ENCODE data around the gene ZNF335. TPM values are rescaled to one million over a fixed set of nuclear protein-coding genes. Genes with fewer than 3 reads are reported as not detected.
"Not testable (repeated sequence)": the region's sequence is repeated elsewhere in the genome, so short reads cannot be mapped to it uniquely, and the experiment has no call there.

The ZNF335 gene
- total RNA-seq, 6 donors from 2014 or later, result 17.4 to 41.9 (median 23.0) TPM

DNA sequence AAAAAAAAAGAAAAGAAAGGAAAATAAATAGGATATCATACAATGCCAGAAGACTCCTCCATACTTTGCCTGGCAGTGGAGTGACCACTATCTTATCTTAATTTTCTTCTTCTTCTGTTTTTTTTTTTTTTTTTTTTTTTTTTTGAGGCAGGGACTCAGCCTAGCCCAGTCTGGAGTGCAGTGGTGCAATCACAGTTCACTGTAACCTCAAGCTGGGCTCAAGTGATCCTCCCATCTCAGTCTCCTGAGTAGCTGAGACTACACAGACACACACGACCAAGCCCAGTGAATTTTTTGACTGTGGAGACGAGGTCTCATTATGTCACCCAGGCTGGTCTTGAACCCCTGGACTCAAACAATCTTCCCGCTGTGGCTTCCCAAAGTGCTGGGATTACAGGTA lies 19.6 kb upstream of the ZNF335 start:
- H3K9me3 ChIP-seq, result no peaks in the 10 kb centered on the region
- no peaks in the 10 kb centered on the region for H3K27me3 ChIP-seq
- H3K27ac ChIP-seq, result no peak overlapping the region
- no peak overlapping the region for H3K4me3 ChIP-seq
- TF ChIP-seq POLR2AphosphoS5 (IDR thresholded peaks at IDR 0.05), result no peak
- TF ChIP-seq EP300 (IDR thresholded peaks at IDR 0.05), result no peak
- TF ChIP-seq, protein P1, sequence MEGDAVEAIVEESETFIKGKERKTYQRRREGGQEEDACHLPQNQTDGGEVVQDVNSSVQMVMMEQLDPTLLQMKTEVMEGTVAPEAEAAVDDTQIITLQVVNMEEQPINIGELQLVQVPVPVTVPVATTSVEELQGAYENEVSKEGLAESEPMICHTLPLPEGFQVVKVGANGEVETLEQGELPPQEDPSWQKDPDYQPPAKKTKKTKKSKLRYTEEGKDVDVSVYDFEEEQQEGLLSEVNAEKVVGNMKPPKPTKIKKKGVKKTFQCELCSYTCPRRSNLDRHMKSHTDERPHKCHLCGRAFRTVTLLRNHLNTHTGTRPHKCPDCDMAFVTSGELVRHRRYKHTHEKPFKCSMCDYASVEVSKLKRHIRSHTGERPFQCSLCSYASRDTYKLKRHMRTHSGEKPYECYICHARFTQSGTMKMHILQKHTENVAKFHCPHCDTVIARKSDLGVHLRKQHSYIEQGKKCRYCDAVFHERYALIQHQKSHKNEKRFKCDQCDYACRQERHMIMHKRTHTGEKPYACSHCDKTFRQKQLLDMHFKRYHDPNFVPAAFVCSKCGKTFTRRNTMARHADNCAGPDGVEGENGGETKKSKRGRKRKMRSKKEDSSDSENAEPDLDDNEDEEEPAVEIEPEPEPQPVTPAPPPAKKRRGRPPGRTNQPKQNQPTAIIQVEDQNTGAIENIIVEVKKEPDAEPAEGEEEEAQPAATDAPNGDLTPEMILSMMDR (IDR thresholded peaks at IDR 0.05), result no peak
- no peak for TF ChIP-seq POLR2A (IDR thresholded peaks at IDR 0.05)
- no peak for DNase-seq
- no peak for ATAC-seq (ENCODE audit: low FRiP score in 2 of 2)
- 67 to 83% methylated on average over 3 of the region's 3 CpGs for WGBS, 2 donors
- H3K36me3 ChIP-seq, result no peaks in the 10 kb centered on the region
- H3K4me1 ChIP-seq, result no peaks in the 10 kb centered on the region

DNA sequence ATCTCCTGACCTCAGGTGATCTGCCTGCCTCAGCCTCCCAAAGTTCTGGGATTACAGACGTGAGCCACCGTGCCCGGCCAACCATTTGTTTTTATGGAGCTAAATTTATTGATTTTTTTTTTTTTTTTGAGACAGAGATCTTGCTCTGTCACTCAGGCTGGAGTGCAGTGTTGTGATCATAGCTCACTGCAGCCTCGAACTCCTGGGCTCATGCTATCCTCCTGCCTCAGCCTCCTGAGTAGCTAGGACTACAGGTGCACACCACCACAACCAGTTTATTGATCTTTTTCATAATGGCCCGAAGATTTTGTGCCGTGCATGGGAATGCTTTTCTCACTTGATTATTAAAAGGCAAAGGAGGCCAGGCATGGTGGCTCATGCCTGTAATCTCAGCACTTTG lies 16.8 kb upstream of the ZNF335 start:
- H3K9me3 ChIP-seq; H3K27me3 ChIP-seq; ATAC-seq (ENCODE audit: low FRiP score in 2 of 2); H3K27ac ChIP-seq; DNase-seq; H3K36me3 ChIP-seq; H3K4me1 ChIP-seq; H3K4me3 ChIP-seq: not testable (repeated sequence)
- WGBS, 2 donors, result 74 to 88% methylated on average over 6 of the region's 6 CpGs

DNA sequence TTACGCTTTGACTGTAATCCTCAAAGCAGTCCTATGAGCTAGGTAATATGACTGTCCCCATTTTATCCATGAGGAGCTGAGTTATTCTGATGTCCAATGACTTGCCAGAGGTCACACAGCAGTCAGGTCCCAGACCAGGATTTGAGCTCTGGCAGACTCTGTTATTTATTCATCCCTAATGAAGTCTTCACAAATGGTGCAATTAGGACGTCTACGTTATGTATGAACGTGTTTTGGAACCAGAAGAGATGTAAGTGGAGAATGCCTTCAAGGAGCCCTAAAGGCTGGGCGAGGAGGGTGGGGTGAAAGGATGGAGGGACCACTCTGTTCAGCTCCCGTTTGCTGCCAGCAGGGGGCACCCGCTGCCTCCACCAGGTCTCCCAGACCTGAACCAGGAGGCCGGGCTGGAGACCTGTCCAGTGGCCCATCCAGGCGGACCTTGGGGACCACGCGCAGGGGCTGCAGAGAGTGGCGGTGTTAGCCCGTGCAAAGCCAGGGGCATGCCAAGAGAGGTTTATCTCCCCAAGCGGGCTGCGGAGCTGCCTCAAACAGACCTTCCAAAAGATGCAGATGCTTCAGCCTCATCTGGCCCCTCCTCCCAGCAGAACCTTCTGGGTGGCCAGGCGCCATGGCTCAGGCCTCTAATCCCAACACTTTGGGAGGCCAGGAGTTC lies 15.2 kb upstream of the ZNF335 start:
- TF ChIP-seq POLR2A (IDR thresholded peaks at IDR 0.05), result no peak
- TF ChIP-seq, protein P1 (IDR thresholded peaks at IDR 0.05), result peak; percentile 72 to 82 (median 80)
- DNase-seq (peak; percentile 84 to 91), ATAC-seq (ENCODE audit: low FRiP score in 2 of 2) (peak; percentile 89 to 90)
- Histone ChIP-seq H3K4me3 (no peak overlapping the region), H3K27ac (no peak overlapping the region), H3K36me3 (no peaks in the 10 kb centered on the region), H3K9me3 (no peaks in the 10 kb centered on the region), H3K27me3 (no peaks in the 10 kb centered on the region), H3K4me1 (no peaks in the 10 kb centered on the region)
- WGBS, 2 donors, result 6 to 17% methylated on average over 6 to 13 of the region's 16 CpGs

DNA sequence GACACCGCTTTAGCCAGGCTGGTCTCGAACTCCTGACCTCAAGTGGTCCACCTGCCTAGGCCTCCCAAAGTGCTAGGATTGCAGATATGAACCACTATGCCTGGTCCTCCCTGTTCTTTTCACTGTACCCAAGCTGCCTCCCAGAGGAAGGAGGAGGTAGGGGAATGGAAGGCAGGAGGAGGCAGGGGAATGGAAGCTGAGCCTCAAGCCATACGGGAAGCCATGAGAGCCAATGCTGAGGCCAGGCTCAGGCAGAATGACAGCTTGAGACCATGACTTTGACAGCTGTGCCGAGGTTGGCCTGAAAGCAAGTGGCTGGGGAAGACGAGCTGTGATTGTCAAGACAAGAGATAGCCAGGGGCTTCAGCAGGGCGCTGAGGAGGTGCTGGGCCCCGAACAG lies 13.6 kb upstream of the ZNF335 start:
- TF ChIP-seq, protein P1 (IDR thresholded peaks at IDR 0.05), result no peak
- WGBS, 2 donors, result 63 to 69% methylated on average over 5 to 7 of the region's 7 CpGs
- H3K36me3 ChIP-seq, result no peaks in the 10 kb centered on the region
- H3K27ac ChIP-seq, result no peak overlapping the region
- no peak for ATAC-seq (ENCODE audit: low FRiP score in 2 of 2)
- no peaks in the 10 kb centered on the region for H3K27me3 ChIP-seq
- H3K4me3 ChIP-seq, result no peak overlapping the region
- no peak for DNase-seq
- H3K9me3 ChIP-seq, result no peaks in the 10 kb centered on the region
- H3K4me1 ChIP-seq, result no peaks in the 10 kb centered on the region

DNA sequence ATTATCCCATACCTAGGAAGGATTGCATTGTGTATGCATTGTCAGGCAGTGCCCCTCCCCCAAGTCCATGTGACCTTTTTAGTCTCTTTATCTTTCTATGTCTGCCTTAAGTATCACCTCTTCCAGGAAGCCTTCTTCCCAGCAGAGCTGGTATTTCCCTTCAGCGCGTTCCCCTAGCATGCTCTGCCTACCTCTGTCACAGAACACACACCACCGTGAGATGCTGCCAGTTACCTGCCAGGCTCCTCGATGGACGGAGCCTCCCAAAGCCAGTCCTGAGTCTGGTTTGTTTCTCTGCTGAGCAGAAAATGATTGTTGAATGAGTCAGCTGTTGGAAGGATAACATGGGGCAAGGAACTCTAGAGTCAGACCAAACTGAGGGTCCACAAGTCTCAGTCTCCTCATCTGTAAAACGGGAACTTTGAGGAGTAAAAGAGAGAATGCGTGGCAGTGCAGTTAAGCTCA lies 11.3 kb upstream of the ZNF335 start:
- H3K9me3 ChIP-seq, result no peaks in the 10 kb centered on the region
- no peak overlapping the region for H3K27ac ChIP-seq
- no peak overlapping the region for H3K4me3 ChIP-seq
- no peaks in the 10 kb centered on the region for H3K36me3 ChIP-seq
- no peaks in the 10 kb centered on the region for H3K4me1 ChIP-seq
- WGBS, 2 donors, result 69 to 88% methylated on average over 7 of the region's 7 CpGs
- ATAC-seq (ENCODE audit: low FRiP score in 2 of 2), result no peak
- DNase-seq, result no peak
- H3K27me3 ChIP-seq, result no peaks in the 10 kb centered on the region
- TF ChIP-seq POLR2A (IDR thresholded peaks at IDR 0.05), result no peak
- TF ChIP-seq, protein P1 (IDR thresholded peaks at IDR 0.05), result no peak
- TF ChIP-seq POLR2AphosphoS5 (IDR thresholded peaks at IDR 0.05), result no peak
- TF ChIP-seq EP300 (IDR thresholded peaks at IDR 0.05), result no peak
